Right renal cortex interstitium (tissue), 3 donors: Measurements from ENCODE around the gene NHERF1. TPM values are rescaled to one million over a fixed set of nuclear protein-coding genes. Genes with fewer than 3 reads are reported as not detected.

Experiments used
- DNase-seq, 3 donors: peaks; one replicate each; pipeline ENCODE4 v3.0.0-alpha.2; 2013; ENCODE audit warnings: low read depth in 3 of 3, low spot score in 2 of 3
- polyA plus RNA-seq, 3 donors: library from polyadenylated mRNA; unstranded; fragments of 120-200 nt; gene quantifications; one replicate each; pipeline ENCODE4 v1.2.1, GENCODE V29; 2013; ENCODE audit not compliant: insufficient read length in 3 of 3

The NHERF1 gene
- polyA plus RNA-seq, 3 donors = 148 to 190 (median 161) TPM

GRCh38 chr17:74780443-74781238 lies 32.2 kb downstream of the NHERF1 start:
- no peak for DNase-seq

GRCh38 chr17:74782571-74782970 lies 34.1 kb downstream of the NHERF1 start:
- DNase-seq = no peak

- no peak for DNase-seq
These were observed 35.8 kb downstream of the NHERF1 start for GRCh38 chr17:74784125-74784810.

GRCh38 chr17:74785096-74785980 lies 36.9 kb downstream of the NHERF1 start:
- no peak for DNase-seq

GRCh38 chr17:74785981-74786360 lies 37.5 kb downstream of the NHERF1 start:
- DNase-seq = no peak

GRCh38 chr17:74786431-74787055 lies 38.1 kb downstream of the NHERF1 start:
- no peak for DNase-seq

- no peak for DNase-seq
These were observed 42.0 kb downstream of the NHERF1 start for GRCh38 chr17:74790161-74791058.

GRCh38 chr17:74792586-74793105 lies 44.2 kb downstream of the NHERF1 start:
- no peak for DNase-seq

- no peak for DNase-seq
These were observed 47.0 kb downstream of the NHERF1 start for GRCh38 chr17:74795327-74796020.

- DNase-seq = no peak
These were observed 47.8 kb downstream of the NHERF1 start for GRCh38 chr17:74796211-74796610.

GRCh38 chr17:74796866-74797265 lies 48.4 kb downstream of the NHERF1 start:
- no peak for DNase-seq

- no peak for DNase-seq
These were observed 49.4 kb downstream of the NHERF1 start for GRCh38 chr17:74797824-74798223.

GRCh38 chr17:74798239-74798707 lies 49.8 kb downstream of the NHERF1 start:
- no peak for DNase-seq

- no peak for DNase-seq
These were observed 50.7 kb downstream of the NHERF1 start for GRCh38 chr17:74799097-74799496.

- no peak for DNase-seq
These were observed 52.1 kb downstream of the NHERF1 start for GRCh38 chr17:74800531-74800930.

- no peak for DNase-seq
These were observed 53.5 kb downstream of the NHERF1 start for GRCh38 chr17:74801896-74802295.

- no peak for DNase-seq
These were observed 55.0 kb downstream of the NHERF1 start for GRCh38 chr17:74803388-74803930.

GRCh38 chr17:74803971-74804370 lies 55.5 kb downstream of the NHERF1 start:
- no peak for DNase-seq
